Neural cell (in vitro differentiated cells): ENCODE measurements around the gene FGF12. TPM values are rescaled to one million over a fixed set of nuclear protein-coding genes. Genes with fewer than 3 reads are reported as not detected.

Experiments
- H2AFZ ChIP-seq: fragments of 200-600, 300-800 bp; sonication (generic), shearing (Covaris generic); 2 replicates; pipeline ENCODE4 v1.6.0; 2014; ENCODE audit warnings: low read depth, mild to moderate bottlenecking, antibody characterized with exemption, low read length, moderate library complexity
- H3F3A ChIP-seq: fragments of 200-600 bp; shearing (Covaris generic); 2 replicates; pipeline ENCODE4 v1.6.1; 2016; ENCODE audit warnings: mild to moderate bottlenecking, moderate library complexity, mixed read lengths, antibody characterized with exemption, low read length; ENCODE audit not compliant: insufficient read depth, poor library complexity, severe bottlenecking
- H3K27ac ChIP-seq: fragments of 200-600, 300-800 bp; sonication (generic), shearing (Covaris generic); 2 replicates; pipeline ENCODE4 v1.5.1; 2014; ENCODE audit warnings: mild to moderate bottlenecking, low read length, moderate library complexity
- H3K27me3 ChIP-seq: fragments of 300-800, 200-600 bp; sonication (generic), shearing (Covaris generic); 2 replicates; pipeline ENCODE4 v1.6.0; 2014; ENCODE audit warnings: mild to moderate bottlenecking, low read depth, low read length, moderate library complexity; ENCODE audit not compliant: insufficient read depth
- H3K36me3 ChIP-seq: fragments of 300-800, 200-600 bp; sonication (generic), shearing (Covaris generic); 2 replicates; pipeline ENCODE4 v1.5.1; 2014; ENCODE audit warnings: mild to moderate bottlenecking, antibody characterized with exemption, low read length, moderate library complexity; ENCODE audit not compliant: insufficient read depth
- H3K4me2 ChIP-seq: fragments of 300-800, 200-600 bp; sonication (generic), shearing (Covaris generic); 2 replicates; pipeline ENCODE4 v1.6.0; 2014; ENCODE audit warnings: mild to moderate bottlenecking, low read length
- H3K4me3 ChIP-seq: fragments of 300-800, 200-600 bp; sonication (generic), shearing (Covaris generic); 2 replicates; pipeline ENCODE4 v1.5.1; 2014; ENCODE audit warnings: mild to moderate bottlenecking, low read length, moderate library complexity
- H3K79me2 ChIP-seq: fragments of 200-600 bp; shearing (Covaris generic); replicated peaks from 2 replicates; pipeline ENCODE4 v1.6.0; 2014; ENCODE audit warnings: mild to moderate bottlenecking, low read length, moderate library complexity; ENCODE audit not compliant: insufficient read depth
- H3K9ac ChIP-seq: fragments of 300-800, 200-600 bp; sonication (generic), shearing (Covaris generic); 2 replicates; pipeline ENCODE4 v1.6.1; 2016; ENCODE audit warnings: mild to moderate bottlenecking, low read length, mixed read lengths
- H3K9me2 ChIP-seq: fragments of 200-600 bp; shearing (Covaris generic); 2 replicates; pipeline ENCODE4 v1.6.1; 2016; ENCODE audit warnings: mild to moderate bottlenecking, low read length, mixed read lengths; ENCODE audit not compliant: insufficient read depth
- H3K9me3 ChIP-seq: fragments of 200-600, 300-800 bp; sonication (generic), shearing (Covaris generic); 2 replicates; pipeline ENCODE4 v1.6.1; 2016; ENCODE audit warnings: mild to moderate bottlenecking, mixed run types, low read length, moderate library complexity, mixed read lengths
- H4K20me1 ChIP-seq: fragments of 200-600 bp; shearing (Covaris generic); 2 replicates; pipeline ENCODE4 v1.6.1; 2016; ENCODE audit warnings: mild to moderate bottlenecking, mixed run types; ENCODE audit not compliant: insufficient read depth
- CTCF ChIP-seq: fragments of 450-650 bp; IDR thresholded peaks from 2 replicates; pipeline ENCODE4 v1.5.1; 2014; ENCODE audit warnings: antibody characterized with exemption, mild to moderate bottlenecking, moderate library complexity; ENCODE audit not compliant: poor library complexity, severe bottlenecking
- EP300 ChIP-seq: fragments of 450-650 bp; conservative IDR thresholded peaks from 2 replicates; pipeline ENCODE4 v1.6.1; 2014; ENCODE audit warnings: antibody characterized with exemption, mild to moderate bottlenecking, moderate library complexity; ENCODE audit not compliant: poor library complexity, severe bottlenecking
- EZH2 ChIP-seq: fragments of 200-600, 300-800 bp; shearing (Covaris generic), sonication (generic); IDR thresholded peaks from 2 replicates; pipeline ENCODE4 v1.6.1; 2014; ENCODE audit warnings: antibody characterized with exemption, low read length, borderline replicate concordance, mild to moderate bottlenecking; ENCODE audit not compliant: insufficient read depth, poor library complexity, severe bottlenecking
- MXI1 ChIP-seq: fragments of 450-650 bp; conservative IDR thresholded peaks from 2 replicates; pipeline ENCODE4 v1.6.1; 2014; ENCODE audit warnings: antibody characterized with exemption, mild to moderate bottlenecking; ENCODE audit not compliant: poor library complexity, severe bottlenecking
- POLR2AphosphoS5 ChIP-seq: IDR thresholded peaks from 2 replicates; pipeline ENCODE4 v1.6.1; 2012
- RAD21 ChIP-seq: fragments of 450-650 bp; conservative IDR thresholded peaks from 2 replicates; pipeline ENCODE4 v1.6.1; 2014; ENCODE audit warnings: antibody characterized with exemption, mild to moderate bottlenecking, moderate library complexity
- SMC3 ChIP-seq: fragments of 450-650 bp; conservative IDR thresholded peaks from 2 replicates; pipeline ENCODE4 v1.6.1; 2014; ENCODE audit warnings: antibody characterized with exemption, mild to moderate bottlenecking, moderate library complexity; ENCODE audit not compliant: poor library complexity
- TAF1 ChIP-seq: IDR thresholded peaks from 2 replicates; pipeline ENCODE4 v1.6.1; 2012; ENCODE audit warnings: low read depth
- polyA plus RNA-seq: library from polyadenylated mRNA; depleted of rRNA; stranded (reverse); fragments of >200 nt; gene quantifications from 2 replicates; pipeline ENCODE4 v1.2.3, GENCODE V29; 2014
- TF ChIP-seq, protein P1 (sequence below): IDR thresholded peaks from 2 replicates; pipeline ENCODE4 v1.6.1; 2012; ENCODE audit warnings: borderline replicate concordance

FGF12 gene
- polyA plus RNA-seq, 1 donor from 2014 or later, result 4.8 TPM

- Histone ChIP-seq H3K27me3 (no peaks in the 10 kb centered on the region), H4K20me1 (no peaks in the 10 kb centered on the region), H3K36me3 (no peaks in the 10 kb centered on the region), H3K27ac (no peak overlapping the region), H3K9me2 (no peaks in the 10 kb centered on the region), H3K4me2 (no peak overlapping the region), H3K9ac (no peak overlapping the region), H3K9me3 (no peaks in the 10 kb centered on the region), H2AFZ (no peak overlapping the region), H3F3A (no peaks in the 10 kb centered on the region), H3K79me2 (no peaks in the 10 kb centered on the region), H3K4me3 (no peak overlapping the region)
- TF ChIP-seq EZH2, result no peak
- TF ChIP-seq EP300, result no peak
- TF ChIP-seq SMC3, result no peak
- TF ChIP-seq, protein P1, sequence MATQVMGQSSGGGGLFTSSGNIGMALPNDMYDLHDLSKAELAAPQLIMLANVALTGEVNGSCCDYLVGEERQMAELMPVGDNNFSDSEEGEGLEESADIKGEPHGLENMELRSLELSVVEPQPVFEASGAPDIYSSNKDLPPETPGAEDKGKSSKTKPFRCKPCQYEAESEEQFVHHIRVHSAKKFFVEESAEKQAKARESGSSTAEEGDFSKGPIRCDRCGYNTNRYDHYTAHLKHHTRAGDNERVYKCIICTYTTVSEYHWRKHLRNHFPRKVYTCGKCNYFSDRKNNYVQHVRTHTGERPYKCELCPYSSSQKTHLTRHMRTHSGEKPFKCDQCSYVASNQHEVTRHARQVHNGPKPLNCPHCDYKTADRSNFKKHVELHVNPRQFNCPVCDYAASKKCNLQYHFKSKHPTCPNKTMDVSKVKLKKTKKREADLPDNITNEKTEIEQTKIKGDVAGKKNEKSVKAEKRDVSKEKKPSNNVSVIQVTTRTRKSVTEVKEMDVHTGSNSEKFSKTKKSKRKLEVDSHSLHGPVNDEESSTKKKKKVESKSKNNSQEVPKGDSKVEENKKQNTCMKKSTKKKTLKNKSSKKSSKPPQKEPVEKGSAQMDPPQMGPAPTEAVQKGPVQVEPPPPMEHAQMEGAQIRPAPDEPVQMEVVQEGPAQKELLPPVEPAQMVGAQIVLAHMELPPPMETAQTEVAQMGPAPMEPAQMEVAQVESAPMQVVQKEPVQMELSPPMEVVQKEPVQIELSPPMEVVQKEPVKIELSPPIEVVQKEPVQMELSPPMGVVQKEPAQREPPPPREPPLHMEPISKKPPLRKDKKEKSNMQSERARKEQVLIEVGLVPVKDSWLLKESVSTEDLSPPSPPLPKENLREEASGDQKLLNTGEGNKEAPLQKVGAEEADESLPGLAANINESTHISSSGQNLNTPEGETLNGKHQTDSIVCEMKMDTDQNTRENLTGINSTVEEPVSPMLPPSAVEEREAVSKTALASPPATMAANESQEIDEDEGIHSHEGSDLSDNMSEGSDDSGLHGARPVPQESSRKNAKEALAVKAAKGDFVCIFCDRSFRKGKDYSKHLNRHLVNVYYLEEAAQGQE, result no peak
- TF ChIP-seq POLR2AphosphoS5, result no peak
- no peak for TF ChIP-seq RAD21
- no peak for TF ChIP-seq CTCF
- TF ChIP-seq MXI1, result no peak
- TF ChIP-seq TAF1, result no peak
Measured at GRCh38 chr3:192220915-192221314, 506.4 kb downstream of the FGF12 start.

GRCh38 chr3:192219926-192220325, 507.4 kb downstream of the FGF12 start:
- no peaks in the 10 kb centered on the region for H3K9me3 ChIP-seq
- no peaks in the 10 kb centered on the region for H3K9me2 ChIP-seq
- H3K4me2 ChIP-seq, result no peak overlapping the region
- no peaks in the 10 kb centered on the region for H3K27me3 ChIP-seq
- H3K79me2 ChIP-seq, result no peaks in the 10 kb centered on the region
- TF ChIP-seq CTCF, result no peak
- TF ChIP-seq EP300, result no peak
- TF ChIP-seq, protein P1, result no peak
- TF ChIP-seq EZH2, result no peak
- TF ChIP-seq RAD21, result no peak
- TF ChIP-seq SMC3, result no peak
- no peak for TF ChIP-seq TAF1
- TF ChIP-seq POLR2AphosphoS5, result no peak
- TF ChIP-seq MXI1, result no peak
- no peak overlapping the region for H3K4me3 ChIP-seq
- H3F3A ChIP-seq, result no peaks in the 10 kb centered on the region
- H2AFZ ChIP-seq, result no peak overlapping the region
- H3K9ac ChIP-seq, result no peak overlapping the region
- no peaks in the 10 kb centered on the region for H4K20me1 ChIP-seq
- H3K27ac ChIP-seq, result no peak overlapping the region
- no peaks in the 10 kb centered on the region for H3K36me3 ChIP-seq
